Measurements from ENCODE around the gene GRB7.
"Not testable (repeated sequence)": the region's sequence is repeated elsewhere in the genome, so short reads cannot be mapped to it uniquely, and the experiment has no call there.

GRB7 gene

DNA sequence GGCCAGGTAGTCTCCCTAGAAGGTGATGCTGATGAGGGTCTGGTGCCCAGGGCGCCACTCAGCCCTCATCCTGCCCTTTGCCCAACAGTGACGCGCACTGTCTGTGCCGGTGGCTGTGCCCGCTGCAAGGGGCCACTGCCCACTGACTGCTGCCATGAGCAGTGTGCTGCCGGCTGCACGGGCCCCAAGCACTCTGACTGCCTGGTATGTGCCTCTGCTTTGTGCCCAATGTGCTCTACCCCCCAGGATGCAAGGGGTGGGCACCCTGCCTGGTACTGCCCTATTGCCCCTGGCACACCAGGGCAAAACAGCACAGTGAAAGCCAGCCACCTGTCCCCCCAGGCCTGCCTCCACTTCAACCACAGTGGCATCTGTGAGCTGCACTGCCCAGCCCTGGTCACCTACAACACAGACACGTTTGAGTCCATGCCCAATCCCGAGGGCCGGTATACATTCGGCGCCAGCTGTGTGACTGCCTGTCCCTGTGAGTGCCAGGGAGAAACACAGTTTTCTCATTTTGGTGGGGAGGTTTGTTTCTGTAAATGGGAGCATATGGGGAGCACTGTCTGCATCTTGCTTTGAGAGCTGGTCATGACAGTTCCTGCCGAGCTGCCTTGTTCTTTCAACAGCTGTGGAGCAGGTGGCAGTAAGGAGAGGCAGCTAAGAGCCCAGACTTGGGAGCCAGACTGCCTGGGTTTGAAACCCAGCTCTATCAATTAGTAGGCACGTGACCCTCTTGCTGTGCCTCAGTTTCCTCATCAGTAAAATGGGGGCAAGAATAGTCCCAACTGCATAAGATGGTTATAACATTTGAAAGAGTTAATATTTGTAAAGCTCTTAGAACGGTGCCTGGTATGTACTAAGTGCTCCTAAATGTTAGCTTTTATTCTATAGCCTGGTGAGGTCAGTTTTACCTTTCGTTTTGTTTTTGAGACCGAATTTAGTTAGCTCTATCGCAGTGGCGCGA lies 27.5 kb upstream of the GRB7 start:
- DNase-seq: no peak

DNA sequence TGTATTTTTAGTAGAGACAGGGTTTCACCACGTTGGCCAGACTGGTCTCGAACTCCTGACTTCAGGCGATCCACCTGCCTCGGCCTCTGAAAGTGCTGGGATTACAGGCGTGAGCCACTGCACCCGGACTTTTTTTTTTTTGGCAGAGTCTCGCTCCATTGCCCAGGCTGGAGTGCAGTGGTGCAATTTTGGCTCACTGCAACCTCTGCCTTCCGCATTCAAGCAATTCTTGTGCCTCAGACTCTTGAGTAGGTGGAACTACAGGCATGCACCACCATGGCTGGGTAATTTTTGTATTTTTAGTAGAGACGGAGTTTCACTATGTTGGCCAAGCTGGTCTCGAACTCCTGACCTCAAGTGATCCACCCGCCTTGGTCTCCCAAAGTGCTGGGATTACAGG lies 26.7 kb upstream of the GRB7 start:
- DNase-seq: not testable (repeated sequence)

DNA sequence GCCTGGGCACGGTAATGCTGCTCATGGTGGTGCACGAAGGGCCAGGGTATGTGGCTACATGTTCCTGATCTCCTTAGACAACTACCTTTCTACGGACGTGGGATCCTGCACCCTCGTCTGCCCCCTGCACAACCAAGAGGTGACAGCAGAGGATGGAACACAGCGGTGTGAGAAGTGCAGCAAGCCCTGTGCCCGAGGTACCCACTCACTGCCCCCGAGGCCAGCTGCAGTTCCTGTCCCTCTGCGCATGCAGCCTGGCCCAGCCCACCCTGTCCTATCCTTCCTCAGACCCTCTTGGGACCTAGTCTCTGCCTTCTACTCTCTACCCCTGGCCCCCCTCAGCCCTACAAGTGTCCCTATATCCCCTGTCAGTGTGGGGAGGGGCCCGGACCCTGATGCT lies 25.9 kb upstream of the GRB7 start:
- no peak for DNase-seq

DNA sequence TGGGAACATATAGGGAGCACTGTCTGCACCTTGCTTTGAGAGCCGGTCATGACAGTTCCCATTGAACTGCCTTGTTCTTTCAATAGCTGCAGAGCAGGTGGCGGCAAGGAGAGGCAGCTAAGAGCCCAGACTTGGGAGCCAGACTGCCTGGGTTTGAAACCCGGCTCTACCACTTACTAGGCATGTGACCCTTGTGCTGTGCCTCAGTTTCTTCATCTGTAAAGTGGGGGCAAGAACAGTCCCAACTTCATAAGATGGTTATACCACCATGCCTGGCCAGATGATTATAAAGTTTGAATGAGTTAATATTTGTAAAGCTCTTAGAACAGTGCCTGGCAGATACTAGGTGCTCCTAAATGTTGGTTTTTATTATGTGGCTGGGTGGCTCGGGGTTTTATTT lies 23.5 kb upstream of the GRB7 start:
- no peak for DNase-seq

DNA sequence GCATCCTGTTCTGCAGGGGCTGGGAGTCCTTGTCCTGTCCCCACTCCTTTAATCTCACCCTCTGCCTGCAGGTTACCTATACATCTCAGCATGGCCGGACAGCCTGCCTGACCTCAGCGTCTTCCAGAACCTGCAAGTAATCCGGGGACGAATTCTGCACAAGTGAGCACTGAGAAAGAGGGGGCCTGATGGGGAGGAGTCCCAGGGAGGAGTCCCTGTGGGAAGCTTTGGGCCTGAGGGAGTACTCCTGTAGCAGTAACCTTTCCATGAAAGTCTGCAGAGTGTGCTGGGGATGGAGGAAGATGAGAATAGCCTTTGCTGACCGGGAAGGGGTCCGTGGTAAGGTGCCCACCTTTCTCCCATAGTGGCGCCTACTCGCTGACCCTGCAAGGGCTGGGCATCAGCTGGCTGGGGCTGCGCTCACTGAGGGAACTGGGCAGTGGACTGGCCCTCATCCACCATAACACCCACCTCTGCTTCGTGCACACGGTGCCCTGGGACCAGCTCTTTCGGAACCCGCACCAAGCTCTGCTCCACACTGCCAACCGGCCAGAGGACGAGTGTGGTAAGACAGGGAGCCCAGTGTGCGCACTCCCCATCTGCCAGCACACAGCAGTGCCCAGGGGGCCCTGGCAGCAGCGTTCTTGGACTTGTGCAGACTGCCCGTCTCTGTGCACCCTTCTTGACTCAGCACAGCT lies 22.2 kb upstream of the GRB7 start:
- no peak for DNase-seq

DNA sequence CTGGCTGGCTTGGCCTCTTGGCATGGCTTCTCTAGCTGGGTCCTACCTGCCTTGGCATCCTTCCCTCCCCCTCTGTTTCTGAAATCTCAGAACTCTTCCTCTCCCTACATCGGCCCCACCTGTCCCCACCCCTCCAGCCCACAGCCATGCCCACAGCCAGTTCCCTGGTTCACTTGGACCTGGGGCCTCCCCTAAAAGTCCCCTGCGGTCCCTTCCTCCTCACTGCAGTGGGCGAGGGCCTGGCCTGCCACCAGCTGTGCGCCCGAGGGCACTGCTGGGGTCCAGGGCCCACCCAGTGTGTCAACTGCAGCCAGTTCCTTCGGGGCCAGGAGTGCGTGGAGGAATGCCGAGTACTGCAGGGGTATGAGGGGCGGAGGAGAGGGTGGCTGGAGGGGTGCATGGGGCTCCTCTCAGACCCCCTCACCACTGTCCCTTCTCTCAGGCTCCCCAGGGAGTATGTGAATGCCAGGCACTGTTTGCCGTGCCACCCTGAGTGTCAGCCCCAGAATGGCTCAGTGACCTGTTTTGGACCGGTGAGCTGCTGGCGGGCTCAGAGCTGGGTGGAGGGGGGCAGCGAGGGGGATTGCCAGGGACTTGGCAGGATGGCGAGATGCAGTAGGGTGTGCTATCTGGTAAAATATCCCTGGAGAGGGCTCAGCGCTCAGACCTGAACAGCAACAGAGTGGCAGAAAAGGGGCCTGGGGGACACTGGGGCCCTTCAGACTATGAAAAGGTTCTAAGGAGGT lies 21.5 kb upstream of the GRB7 start:
- DNase-seq: no peak

DNA sequence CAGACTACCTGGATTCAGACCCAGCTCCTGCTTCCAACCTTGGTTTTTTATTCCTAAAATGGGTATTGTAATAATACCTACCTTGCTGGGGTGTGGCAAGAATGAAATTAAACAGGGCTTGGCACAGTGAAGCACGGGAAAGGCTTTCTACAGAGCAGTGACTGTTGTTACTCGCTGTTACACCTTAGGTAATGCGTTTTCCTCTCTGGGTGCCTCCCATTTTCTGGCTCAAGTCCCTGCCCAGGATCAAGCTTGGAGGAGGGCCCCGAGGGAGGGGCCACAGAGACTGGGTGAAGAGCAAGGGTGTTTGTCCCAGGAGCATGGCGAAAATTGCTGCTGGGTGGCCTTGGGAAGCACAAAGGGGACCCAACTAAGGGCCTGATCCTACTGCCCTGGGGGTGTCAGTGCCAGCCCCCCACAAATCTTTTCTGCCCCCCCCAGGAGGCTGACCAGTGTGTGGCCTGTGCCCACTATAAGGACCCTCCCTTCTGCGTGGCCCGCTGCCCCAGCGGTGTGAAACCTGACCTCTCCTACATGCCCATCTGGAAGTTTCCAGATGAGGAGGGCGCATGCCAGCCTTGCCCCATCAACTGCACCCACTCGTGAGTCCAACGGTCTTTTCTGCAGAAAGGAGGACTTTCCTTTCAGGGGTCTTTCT lies 20.7 kb upstream of the GRB7 start:
- DNase-seq: peak; percentile 31

DNA sequence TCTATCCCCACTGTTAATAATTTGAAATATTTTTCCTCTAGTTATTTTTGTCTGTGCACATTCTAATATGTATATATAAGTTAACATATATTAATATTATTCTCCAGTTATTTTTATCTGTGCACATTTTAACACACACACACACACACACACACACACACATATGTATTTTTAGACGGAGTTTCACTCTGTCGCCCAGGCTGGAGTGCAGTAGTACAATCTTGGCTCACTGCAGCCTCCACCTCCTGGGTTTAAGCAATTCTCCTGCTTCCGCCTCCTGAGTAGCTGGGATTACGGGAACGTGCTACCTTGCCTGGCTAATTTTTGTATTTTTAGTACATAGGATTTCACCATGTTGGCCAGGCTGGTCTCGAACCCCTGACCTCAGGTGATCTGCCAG lies 20.1 kb upstream of the GRB7 start:
- no peak for DNase-seq

DNA sequence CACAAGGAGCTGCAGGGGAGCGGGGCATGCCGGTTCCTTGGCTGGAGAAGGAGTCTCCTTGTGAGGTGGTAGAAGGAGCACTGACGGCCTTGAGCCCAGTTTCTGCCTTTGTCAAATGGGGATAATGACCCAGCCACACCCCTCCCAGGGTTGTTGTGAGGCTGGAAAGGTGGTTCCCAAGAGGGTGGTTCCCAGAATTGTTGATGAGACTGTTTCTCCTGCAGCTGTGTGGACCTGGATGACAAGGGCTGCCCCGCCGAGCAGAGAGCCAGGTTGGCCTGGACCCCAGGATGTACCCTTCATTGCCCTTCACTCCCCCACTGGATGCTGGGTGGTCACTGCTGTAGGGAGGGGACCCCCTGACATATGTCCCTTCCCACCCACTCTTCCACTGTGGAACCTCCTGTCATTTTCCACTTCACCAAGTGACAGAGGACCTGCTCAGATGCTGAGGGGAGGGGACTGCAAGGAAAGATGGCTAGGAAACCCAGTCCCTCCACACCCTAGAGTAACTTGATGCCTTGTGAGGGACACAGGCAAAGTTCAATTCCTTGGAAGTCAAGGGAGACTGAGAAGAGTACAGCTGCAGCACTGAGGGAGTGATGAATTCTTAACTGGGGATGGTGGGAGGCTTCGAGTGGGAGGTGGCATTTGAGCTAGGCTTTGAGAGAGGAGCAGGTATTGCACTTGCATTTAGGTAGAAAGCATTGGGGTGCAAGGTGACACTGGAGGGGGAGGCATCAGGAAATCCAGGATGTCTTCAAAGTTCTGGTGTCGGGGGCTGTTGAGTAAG lies 18.0 kb upstream of the GRB7 start:
- DNase-seq: no peak

DNA sequence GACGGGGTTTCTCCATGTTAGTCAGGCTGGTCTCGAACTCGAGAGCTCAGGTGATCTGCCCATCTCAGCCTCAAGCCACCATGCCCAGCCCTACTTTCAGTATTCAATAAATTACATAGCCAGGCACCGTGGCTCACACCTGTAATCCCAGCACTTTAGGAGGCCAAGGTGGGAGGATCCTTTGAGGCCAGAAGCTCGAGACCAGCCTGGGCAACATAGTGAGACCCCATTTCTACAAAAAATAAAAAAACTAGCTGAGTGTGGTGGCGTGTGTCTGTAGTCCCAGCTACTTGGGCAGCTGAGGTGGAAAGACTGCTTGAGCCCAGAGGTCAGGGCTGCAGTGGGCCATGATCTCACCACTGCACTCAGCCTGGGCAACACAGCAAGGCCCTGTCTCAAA lies 15.6 kb upstream of the GRB7 start:
- DNase-seq: no peak

DNA sequence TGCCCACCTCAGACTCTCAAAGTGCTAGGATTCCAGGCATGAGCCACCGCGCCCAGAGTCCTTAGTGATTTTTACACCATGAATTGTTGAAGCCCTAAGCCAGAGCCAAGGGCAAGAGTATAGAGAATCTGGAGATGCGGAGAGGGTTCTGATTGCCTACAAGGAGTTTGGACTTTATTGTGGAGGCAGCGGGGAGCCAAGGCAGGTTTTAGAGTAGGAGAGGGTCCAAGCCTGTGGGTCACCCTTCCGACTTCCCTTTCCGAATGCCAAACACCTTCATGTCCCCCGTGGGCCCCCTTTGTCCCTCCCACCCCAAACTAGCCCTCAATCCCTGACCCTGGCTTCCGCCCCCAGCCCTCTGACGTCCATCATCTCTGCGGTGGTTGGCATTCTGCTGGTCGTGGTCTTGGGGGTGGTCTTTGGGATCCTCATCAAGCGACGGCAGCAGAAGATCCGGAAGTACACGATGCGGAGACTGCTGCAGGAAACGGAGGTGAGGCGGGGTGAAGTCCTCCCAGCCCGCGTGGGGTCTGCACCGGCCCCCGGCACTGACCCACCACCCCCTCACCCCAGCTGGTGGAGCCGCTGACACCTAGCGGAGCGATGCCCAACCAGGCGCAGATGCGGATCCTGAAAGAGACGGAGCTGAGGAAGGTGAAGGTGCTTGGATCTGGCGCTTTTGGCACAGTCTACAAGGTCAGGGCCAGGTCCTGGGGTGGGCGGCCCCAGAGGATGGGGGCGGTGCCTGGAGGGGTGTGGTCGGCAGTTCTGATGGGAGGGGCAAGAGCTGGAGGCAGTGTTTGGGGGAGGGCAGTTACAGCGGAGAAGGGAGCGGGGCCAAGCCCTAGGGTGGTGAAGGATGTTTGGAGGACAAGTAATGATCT lies 14.5 kb upstream of the GRB7 start:
- no peak for DNase-seq

DNA sequence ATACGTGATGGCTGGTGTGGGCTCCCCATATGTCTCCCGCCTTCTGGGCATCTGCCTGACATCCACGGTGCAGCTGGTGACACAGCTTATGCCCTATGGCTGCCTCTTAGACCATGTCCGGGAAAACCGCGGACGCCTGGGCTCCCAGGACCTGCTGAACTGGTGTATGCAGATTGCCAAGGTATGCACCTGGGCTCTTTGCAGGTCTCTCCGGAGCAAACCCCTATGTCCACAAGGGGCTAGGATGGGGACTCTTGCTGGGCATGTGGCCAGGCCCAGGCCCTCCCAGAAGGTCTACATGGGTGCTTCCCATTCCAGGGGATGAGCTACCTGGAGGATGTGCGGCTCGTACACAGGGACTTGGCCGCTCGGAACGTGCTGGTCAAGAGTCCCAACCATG lies 13.0 kb upstream of the GRB7 start:
- no peak for DNase-seq

DNA sequence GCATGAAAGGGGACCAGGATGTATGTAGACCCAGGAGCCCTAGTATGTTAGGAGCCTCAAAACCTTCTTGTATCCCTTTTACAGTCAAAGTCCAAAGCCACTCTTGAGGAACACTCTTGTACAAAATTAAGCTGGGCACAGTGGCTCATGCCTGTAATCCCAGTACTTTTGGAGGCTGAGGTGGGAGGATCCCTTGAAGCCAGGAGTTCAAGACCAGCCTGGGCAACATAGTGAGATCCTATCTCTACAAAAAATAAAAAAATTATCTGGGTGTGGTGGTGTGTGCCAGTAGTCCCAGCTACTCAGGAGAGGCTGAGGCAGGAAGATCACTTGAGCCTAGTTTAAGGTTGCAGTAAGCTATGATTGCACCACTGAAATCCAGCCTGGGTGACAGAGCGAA lies 11.8 kb upstream of the GRB7 start:
- not testable (repeated sequence) for DNase-seq

DNA sequence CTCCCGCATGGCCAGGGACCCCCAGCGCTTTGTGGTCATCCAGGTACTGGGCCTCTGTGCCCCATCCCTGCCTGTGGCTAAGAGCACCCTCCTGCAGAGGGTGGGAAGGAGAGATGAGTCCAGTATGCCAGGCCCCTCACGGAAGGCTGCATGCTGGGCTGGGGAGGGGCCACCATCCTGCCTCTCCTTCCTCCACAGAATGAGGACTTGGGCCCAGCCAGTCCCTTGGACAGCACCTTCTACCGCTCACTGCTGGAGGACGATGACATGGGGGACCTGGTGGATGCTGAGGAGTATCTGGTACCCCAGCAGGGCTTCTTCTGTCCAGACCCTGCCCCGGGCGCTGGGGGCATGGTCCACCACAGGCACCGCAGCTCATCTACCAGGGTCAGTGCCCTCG lies 11.1 kb upstream of the GRB7 start:
- DNase-seq: no peak

DNA sequence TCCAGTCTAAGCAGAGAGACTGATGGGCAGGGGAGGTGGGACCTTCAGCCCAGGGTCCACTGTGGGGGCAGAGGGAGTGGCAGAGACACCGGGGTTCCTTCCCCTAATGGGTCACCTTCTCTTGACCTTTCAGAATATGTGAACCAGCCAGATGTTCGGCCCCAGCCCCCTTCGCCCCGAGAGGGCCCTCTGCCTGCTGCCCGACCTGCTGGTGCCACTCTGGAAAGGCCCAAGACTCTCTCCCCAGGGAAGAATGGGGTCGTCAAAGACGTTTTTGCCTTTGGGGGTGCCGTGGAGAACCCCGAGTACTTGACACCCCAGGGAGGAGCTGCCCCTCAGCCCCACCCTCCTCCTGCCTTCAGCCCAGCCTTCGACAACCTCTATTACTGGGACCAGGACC lies 10.2 kb upstream of the GRB7 start:
- DNase-seq: no peak

DNA sequence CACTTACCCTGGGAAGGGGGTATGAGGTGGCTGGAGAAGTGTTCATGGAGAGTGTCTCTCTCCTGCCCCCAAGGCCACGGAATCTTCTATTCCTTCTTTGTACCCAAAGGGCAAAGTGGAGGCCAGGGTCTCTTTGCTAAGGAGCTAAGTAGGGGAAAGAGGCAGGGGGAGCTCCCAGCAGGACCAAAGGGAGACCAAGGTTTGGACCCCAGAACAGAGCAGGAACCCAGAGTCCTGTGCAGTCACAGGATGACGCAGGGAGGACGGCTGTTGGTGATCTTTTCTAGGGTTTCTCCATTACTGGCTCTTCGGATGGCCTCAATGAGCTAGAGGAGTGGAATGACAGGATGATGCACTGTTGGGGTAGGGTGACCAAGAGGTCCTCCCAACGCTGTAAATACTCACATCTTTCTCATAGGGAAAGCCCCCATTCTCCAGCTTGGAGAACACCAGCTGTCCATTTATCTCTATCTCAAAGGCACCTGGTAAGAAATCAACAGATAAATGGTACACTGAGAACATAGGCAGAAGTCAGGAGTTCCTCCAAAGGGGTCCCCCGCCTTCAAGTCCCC lies 8.4 kb upstream of the GRB7 start:
- no peak for DNase-seq

DNA sequence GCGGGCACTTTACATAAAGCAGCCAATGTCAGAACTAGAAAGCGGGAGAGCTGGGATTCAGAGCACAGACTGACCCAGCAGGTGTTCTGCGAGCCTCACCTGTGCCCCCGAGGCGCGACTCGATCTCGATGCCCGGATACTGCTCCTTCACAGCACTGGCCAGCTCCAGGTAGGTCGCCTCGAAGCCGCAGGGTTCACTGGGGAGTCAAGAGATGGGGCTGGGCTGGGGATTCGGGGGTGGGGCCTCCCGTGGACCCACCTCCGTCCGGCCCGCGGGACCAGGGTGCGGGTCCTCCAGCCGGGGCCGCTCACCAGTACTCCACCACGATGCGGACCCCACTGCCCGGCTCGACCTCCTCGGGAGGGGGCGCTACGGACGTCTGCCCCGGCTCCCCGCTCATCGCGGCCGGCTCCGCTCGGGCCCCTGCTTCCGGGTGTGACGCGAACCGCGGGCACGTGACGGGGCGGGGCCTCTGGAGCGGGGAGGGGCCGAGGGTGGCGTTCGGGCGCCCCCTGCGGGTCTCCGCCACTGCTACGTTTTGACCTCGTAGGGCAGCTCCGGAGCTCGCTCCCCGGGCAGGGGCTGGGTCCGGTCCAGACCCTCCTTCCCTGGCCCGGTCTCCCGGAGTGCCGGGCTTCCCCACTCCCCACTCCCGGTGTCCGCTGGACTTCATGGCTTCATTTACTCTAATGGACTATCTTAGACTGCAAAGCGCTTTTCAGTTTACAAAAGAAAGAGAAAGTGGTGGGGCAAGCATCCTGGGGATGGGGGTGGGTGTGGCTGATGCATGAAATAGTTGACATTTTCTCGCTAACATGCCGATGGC lies 7.4 kb upstream of the GRB7 start, which contains the start of gene MIEN1:
TSS of gene MIEN1 (minus strand) at position 438 of the 827 bp plus-strand sequence. CDS start at position 401, 37 bp downstream.
- peak; percentile 29 for DNase-seq

DNA sequence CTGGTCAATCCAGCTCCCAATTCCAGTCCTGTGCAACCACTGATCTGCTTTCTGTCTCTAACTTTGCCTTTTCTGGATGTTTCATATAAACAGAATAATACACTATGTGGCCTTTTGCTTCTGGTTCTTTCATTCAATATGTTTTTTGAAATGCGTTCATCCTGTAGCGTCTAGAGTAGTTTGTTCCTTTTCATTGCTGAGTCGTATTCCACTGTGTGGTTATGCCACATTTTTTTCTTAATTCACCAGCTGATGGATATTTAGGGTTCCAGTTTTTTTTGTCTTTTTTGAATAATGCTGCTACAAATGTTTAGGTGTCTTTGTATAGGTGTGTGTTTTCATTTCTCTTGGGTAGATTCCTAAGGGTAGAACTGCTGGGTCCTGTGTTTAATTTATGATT lies 5.2 kb upstream of the GRB7 start:
- DNase-seq: no peak

DNA sequence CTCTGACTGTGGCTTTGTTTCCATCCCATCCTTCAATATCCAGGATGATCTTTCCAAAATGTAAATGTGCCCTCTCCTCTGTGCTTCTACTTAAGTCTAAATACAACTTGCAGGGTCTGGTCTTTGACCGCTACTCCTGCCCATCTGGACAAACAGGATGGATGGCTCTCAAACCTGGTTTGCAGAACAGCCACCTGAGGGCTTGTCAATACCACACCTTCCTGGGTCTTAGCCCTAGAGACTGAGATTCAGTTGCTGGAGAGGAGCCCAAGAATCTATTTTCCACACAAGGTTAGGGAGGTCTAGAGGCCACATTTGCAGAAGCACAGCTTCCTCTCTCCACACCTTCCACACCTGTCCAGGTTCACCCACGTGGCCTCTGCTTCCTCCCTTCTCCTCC lies 1.9 kb upstream of the GRB7 start:
- no peak for DNase-seq

Measured in NCI-H2029 treated with DMSO at 0.1 percent for 48 hours (cell line).